ENCODE data around the gene EXOC2. TPM values are rescaled to one million over a fixed set of nuclear protein-coding genes. Genes with fewer than 3 reads are reported as not detected.

The EXOC2 gene, protein sequence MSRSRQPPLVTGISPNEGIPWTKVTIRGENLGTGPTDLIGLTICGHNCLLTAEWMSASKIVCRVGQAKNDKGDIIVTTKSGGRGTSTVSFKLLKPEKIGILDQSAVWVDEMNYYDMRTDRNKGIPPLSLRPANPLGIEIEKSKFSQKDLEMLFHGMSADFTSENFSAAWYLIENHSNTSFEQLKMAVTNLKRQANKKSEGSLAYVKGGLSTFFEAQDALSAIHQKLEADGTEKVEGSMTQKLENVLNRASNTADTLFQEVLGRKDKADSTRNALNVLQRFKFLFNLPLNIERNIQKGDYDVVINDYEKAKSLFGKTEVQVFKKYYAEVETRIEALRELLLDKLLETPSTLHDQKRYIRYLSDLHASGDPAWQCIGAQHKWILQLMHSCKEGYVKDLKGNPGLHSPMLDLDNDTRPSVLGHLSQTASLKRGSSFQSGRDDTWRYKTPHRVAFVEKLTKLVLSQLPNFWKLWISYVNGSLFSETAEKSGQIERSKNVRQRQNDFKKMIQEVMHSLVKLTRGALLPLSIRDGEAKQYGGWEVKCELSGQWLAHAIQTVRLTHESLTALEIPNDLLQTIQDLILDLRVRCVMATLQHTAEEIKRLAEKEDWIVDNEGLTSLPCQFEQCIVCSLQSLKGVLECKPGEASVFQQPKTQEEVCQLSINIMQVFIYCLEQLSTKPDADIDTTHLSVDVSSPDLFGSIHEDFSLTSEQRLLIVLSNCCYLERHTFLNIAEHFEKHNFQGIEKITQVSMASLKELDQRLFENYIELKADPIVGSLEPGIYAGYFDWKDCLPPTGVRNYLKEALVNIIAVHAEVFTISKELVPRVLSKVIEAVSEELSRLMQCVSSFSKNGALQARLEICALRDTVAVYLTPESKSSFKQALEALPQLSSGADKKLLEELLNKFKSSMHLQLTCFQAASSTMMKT
- total RNA-seq (29.9 TPM), polyA plus RNA-seq (11.8 TPM)

DNA sequence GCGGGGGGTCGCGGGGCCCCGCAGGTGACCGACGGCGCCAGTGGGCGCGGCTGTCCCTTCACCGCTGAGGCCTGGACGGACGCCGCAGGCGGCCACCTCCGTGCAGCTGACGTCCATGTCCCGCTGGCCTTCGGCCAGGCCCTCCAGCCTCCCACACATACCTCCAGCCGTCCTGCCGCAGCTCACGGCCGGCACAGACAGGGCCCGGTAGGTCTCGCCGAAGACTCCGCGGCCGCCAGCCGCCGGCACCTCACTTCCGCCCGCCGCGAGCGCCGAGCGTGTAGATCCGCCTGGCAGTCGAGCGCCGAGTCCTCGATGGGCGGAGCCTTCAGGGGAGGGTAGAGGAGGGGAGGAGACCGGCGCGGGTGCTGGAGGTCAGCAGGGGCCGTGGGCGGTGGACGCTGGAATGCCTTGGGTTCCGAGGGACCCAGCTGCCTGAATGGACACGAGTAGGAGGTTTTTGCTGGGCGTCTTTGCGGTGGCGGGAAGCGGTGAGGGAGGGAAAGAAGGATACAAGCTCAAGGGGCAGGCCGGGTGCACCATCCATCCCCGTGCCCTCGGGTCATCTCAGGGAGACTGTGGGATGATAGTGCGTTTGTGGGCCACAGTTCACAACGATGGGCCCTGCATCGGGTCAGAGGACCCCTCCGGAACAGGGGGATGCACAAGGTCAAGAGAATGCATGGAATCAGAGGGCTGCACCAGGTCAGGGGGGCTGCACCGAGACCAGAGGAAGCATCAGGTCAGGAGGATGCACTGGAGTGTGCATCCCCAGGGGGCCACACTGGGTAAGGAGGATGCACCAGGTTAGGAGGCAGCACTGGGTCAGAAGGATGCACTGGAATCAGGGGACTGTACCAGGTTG is at the start of gene EXOC2:
EXOC2 (minus strand) TSS at position 282 of the 865 bp plus-strand sequence. CDS start 55,321 bp downstream, outside the sequence.
- Histone ChIP-seq H3K36me3 (ENCODE audit: insufficient read depth) (no peaks in the 10 kb centered on the region), H3K4me3 (ENCODE audit: low read depth, low read length) (peak within 1 kb of the TSS; percentile 98), H3K27ac (ENCODE audit: low read depth) (peak within 1 kb of the TSS; percentile 62), H3K4me1 (ENCODE audit: insufficient read depth) (no peaks in the 10 kb centered on the region)
- 1% methylated on average over 63 of the region's 63 CpGs for WGBS
- no peak for DNase-seq (ENCODE audit: extremely low spot score)

DNA sequence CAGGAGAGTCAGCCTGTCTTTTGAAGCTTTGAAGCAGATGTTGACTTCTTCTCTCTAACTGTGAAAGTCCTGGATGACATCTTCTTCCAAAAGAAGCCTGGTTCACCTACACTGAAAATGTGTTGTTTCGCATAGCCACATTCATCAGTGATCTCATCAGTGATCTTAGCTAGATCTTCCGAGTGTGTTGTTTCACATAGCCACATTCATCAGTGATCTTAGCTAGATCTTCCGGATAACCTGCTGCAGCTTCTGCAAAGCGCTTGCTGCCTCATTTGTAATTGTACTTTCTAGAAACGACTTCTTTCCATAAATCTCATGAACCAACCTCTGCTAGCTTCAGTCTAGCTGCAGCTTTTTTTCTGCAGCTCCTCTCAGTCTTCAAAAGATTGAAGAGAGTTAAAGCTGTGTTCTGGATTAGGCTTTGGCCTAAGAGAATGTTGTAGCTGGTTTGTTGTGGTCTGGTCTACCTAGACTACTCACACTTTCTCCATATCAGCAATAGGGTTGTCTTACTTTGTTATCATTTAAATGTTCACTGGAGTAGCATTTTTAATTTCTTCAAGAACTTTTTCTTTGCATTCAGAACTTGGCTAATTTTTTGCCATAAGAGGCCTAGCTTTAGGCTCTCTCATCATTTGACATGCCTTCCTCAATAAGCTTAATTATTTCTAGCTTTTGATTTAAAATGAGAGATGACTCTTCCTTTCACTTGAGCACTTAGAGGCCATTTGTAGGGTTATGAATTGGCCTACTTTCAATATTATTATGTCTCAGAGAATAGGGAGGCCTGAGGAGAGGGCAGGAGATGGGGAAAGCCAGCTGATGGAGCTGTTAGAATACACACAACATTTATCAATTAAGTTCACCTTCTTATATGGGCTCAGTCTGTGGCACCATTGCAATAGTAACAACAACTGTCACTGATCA is 48.7 kb upstream of the EXOC2 start:
- no peak overlapping the region for H3K4me3 ChIP-seq (ENCODE audit: low read depth, low read length)
- 89% methylated on average over 5 of the region's 5 CpGs for whole genome bisulfite sequencing
- DNase-seq (ENCODE audit: extremely low spot score), result no peak
- no peaks in the 10 kb centered on the region for H3K4me1 ChIP-seq (ENCODE audit: insufficient read depth)
- H3K36me3 ChIP-seq (ENCODE audit: insufficient read depth), result no peaks in the 10 kb centered on the region
- no peak overlapping the region for H3K27ac ChIP-seq (ENCODE audit: low read depth)

DNA sequence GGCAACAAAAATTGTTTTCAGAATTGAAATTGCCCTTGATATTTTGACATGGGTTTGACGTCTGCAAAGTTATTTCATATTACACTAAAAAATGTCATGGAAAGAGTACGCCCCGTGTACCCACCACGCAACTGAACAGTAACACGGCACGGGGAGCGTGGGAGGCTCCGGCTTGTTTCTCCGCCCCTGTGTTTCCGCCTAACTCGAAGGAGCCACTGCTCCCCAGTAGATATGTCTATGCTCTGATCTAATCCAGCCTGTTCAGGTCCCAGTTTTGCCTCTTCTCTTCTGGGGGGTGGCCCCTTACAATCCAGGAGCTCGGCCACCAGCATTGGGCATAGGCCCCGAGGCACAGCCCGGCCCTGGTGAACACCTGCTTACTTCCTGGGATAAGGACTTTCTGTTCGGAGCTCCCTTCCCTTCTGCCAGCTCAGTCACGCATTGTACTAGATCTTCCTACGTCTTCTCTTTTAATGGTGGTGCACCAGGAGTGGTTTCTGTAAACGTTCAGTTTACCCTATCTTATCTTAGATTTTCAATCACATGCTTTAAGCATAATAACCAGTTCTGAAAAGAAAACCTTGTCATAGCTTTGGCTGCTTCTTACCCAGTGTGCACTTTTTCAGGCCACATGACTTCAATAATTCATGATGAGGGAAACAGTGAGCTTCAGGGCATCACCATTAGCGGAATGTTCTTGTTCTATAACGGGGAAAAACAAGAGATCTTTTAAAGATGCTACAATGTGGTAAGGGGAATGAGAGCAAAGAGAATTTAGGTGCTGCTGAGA is 43.9 kb upstream of the EXOC2 start:
- Histone ChIP-seq H3K27ac (ENCODE audit: low read depth) (no peak overlapping the region), H3K4me3 (ENCODE audit: low read depth, low read length) (no peak overlapping the region), H3K36me3 (ENCODE audit: insufficient read depth) (no peaks in the 10 kb centered on the region), H3K4me1 (ENCODE audit: insufficient read depth) (no peaks in the 10 kb centered on the region)
- no peak for DNase-seq (ENCODE audit: extremely low spot score)
- WGBS, result 77% methylated on average over 20 of the region's 20 CpGs

DNA sequence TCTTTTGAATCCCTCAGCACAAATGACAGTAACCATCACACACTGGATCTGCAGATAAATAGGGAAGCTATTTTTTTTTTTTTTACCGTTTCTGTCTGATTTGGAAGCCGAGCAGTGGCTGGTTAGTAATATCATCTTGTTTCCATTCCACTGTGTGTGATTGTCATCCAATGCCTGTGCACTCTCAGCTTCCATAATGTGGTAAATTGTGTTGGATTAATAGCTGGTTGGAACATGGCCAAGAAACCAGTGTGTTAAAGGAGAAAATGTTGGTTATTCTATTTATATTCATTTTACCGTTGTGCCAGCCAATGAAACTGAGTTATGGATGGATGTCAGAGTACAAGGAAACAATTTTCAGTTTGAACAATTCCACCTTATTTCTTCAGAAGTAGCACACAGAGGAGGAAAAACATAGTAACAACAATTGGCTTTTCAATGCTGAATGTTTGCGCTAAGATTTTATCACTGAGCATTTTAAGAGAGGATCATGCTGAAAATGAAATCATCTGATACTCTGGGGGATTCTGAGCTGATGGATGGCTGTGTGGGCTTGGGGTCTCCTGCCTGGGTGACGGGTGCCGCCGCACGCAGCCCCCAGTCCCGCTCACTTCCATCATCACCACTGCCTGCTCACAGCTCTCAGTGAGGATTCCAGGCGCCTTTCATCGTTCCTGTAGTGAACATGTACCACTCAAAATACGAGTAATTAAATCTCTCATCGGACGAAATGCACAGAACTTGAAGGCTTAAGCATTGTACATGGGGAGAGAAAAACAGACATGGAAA is 40.7 kb upstream of the EXOC2 start:
- H3K4me1 ChIP-seq (ENCODE audit: insufficient read depth), result no peaks in the 10 kb centered on the region
- no peak for DNase-seq (ENCODE audit: extremely low spot score)
- 63% methylated on average over 14 of the region's 14 CpGs for WGBS
- no peak overlapping the region for H3K4me3 ChIP-seq (ENCODE audit: low read depth, low read length)
- no peaks in the 10 kb centered on the region for H3K36me3 ChIP-seq (ENCODE audit: insufficient read depth)
- no peak overlapping the region for H3K27ac ChIP-seq (ENCODE audit: low read depth)

DNA sequence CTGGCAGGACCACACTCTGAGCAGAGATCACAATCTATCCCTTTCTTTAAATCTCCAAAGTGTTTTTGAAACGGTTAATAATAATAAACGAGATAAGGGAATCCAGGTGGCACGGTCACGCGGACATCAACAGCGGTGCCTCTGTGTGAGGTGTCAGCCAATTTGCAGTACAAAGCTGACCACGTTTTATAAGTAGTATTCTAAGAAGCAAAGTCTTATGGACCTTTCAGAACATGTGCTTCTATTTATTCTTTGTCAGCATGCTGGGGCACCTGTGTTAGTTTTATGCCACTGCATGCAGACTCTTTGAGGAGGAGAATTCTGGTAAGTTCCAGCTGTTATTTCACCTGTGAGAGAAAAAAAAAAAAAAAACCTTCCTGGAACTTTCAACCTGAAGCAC is 39.0 kb upstream of the EXOC2 start:
- H3K4me1 ChIP-seq (ENCODE audit: insufficient read depth), result no peaks in the 10 kb centered on the region
- H3K27ac ChIP-seq (ENCODE audit: low read depth), result no peak overlapping the region
- no peak overlapping the region for H3K4me3 ChIP-seq (ENCODE audit: low read depth, low read length)
- DNase-seq (ENCODE audit: extremely low spot score), result no peak
- WGBS, result 40% methylated on average over 7 of the region's 7 CpGs
- no peaks in the 10 kb centered on the region for H3K36me3 ChIP-seq (ENCODE audit: insufficient read depth)

DNA sequence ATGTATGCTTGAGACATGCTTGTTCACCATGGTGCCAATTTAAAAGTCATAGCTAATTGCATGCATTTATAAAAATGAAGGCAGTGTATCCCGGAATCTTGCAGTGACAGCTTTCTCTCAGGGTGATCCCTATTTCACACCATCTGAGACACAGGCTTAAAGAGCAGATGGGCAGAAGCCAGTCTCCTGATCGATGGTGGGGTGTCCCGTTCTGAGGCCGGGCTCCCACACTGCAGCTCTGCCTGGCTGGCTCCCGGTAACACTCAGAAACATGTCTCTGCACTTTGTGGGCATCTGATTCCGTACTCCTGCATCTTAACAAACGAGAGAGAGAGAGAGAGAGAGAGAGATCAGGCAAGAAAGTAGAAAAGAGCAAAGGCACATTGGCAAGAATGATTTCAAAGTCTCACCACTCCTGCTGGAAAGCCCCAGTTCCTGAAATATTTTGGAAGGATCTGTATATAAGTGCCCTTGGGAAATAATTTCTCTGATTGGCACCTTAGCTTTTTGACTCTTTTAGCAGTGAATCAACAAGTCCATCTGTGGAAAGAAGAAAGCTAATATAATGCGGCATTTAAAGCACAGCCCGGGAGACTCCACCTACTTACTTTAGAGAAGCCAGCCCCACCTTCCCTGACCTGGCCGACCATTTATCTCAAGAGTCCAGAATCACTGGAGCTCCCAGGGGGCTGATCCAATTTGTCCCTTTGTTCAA is 36.8 kb upstream of the EXOC2 start:
- Histone ChIP-seq H3K4me3 (ENCODE audit: low read depth, low read length) (no peak overlapping the region), H3K27ac (ENCODE audit: low read depth) (no peak overlapping the region), H3K4me1 (ENCODE audit: insufficient read depth) (no peaks in the 10 kb centered on the region), H3K36me3 (ENCODE audit: insufficient read depth) (no peaks in the 10 kb centered on the region)
- WGBS, result 78% methylated on average over 10 of the region's 10 CpGs
- no peak for DNase-seq (ENCODE audit: extremely low spot score)

DNA sequence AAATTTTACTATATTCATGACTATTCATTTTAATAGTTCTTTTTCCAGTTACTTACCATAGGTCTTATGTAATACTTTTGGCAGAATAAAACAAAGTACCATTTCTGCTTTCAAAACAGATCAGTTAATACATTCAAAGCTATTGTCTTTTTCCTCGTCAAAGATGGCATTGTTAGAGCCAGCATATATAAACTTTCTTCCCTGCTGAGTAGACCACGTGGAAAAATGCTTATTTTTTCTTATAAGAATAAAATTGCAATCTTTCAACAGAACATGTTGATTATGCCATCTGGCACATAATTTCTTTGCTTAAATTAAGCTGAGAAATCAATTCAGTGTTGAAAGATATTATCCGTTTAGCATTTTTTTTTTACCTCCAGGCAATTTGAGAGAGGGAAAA is 34.9 kb upstream of the EXOC2 start:
- 53% methylated on average over 3 of the region's 3 CpGs for WGBS
- H3K4me3 ChIP-seq (ENCODE audit: low read depth, low read length), result no peak overlapping the region
- no peak for DNase-seq (ENCODE audit: extremely low spot score)
- no peaks in the 10 kb centered on the region for H3K36me3 ChIP-seq (ENCODE audit: insufficient read depth)
- no peaks in the 10 kb centered on the region for H3K4me1 ChIP-seq (ENCODE audit: insufficient read depth)
- no peak overlapping the region for H3K27ac ChIP-seq (ENCODE audit: low read depth)

DNA sequence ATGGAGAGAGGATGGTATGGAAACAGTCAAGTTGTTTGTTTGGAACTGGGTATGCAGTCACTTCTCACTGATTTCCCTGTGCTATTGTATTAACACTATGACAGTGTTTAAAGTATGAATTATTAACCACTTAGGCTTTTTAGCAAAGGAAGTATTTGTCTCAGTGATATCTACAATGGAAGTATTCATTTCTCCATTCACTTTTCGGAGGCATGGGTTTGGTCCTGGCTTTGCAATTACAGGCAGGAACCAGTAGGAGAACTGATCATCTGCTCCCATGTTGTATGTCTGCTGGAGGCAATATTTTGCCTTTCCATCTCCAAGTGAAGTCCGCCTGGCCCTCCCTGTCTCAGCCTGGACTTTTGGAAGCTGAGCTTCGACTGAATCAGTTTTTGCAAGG is 30.6 kb upstream of the EXOC2 start:
- Histone ChIP-seq H3K27ac (ENCODE audit: low read depth) (no peak overlapping the region), H3K4me3 (ENCODE audit: low read depth, low read length) (no peak overlapping the region), H3K36me3 (ENCODE audit: insufficient read depth) (no peaks in the 10 kb centered on the region), H3K4me1 (ENCODE audit: insufficient read depth) (no peaks in the 10 kb centered on the region)
- 88% methylated on average over 3 of the region's 3 CpGs for WGBS
- DNase-seq (ENCODE audit: extremely low spot score), result no peak

DNA sequence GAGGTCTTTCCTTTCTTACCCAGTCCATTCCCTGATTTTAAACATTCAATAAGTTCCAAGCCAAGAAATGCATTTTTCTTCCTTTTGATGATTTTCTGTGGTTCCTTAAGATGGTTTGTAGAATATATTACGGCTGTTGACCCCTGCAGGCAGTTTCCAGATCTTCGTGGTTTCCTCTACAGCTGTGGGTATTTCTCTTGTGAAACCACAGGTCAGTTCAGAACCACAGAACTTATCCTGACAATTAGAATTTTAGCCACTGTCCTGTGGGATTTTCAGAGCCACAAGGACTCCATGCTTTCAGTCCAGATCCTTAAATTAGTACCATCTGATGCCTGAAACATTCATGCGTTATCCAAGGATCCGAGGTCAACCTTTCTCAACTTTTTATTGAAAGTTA is 29.7 kb upstream of the EXOC2 start:
- H3K4me3 ChIP-seq (ENCODE audit: low read depth, low read length), result no peak overlapping the region
- no peak overlapping the region for H3K27ac ChIP-seq (ENCODE audit: low read depth)
- H3K4me1 ChIP-seq (ENCODE audit: insufficient read depth), result no peaks in the 10 kb centered on the region
- H3K36me3 ChIP-seq (ENCODE audit: insufficient read depth), result no peaks in the 10 kb centered on the region
- 80% methylated on average over 4 of the region's 4 CpGs for WGBS
- no peak for DNase-seq (ENCODE audit: extremely low spot score)

DNA sequence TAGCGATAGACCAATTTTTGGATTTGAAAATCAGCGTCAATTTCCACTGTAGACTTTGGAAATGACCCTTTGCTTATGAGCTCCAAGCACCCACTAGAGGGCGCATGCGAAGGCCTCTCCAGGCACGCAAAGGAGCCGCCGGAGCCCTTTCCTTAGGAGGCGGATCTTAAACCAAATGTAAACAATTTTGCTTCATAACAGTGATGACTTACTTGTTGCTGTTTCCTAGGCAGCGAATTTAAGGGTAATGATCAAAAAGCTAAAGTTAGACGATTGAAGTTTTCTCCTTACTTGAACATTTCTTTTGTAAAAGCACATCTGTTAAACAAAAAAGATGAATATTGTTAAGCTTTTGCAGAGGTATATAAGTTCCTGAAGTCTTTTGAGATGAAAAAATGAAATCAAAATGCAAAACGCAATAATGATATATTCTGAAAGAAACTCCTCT is 29.2 kb upstream of the EXOC2 start:
- Histone ChIP-seq H3K4me3 (ENCODE audit: low read depth, low read length) (no peak overlapping the region), H3K4me1 (ENCODE audit: insufficient read depth) (no peaks in the 10 kb centered on the region), H3K36me3 (ENCODE audit: insufficient read depth) (no peaks in the 10 kb centered on the region), H3K27ac (ENCODE audit: low read depth) (no peak overlapping the region)
- no peak for DNase-seq (ENCODE audit: extremely low spot score)
- WGBS, result 15% methylated on average over 11 of the region's 11 CpGs

DNA sequence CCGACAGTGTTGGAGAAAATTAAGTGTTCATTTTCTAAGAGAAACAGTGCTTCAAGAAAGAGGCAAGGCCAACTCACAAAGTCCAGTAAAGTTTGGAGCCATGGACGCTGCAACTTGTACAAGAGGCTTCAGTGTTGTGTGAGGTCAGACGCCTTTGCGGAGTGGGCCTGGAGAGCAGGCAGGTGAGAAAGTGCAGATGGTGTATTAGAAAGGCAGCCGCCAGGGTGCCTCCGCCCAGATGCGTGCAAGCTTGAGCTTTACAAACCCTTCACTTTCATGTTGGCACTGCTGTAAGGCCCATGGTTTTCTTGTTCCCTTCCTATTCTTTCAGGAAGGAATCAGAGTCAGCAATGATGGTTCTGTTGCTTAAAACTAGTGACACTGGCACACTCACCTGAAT is 25.4 kb upstream of the EXOC2 start:
- H3K27ac ChIP-seq (ENCODE audit: low read depth), result no peak overlapping the region
- DNase-seq (ENCODE audit: extremely low spot score), result no peak
- 89% methylated on average over 7 of the region's 7 CpGs for WGBS
- no peak overlapping the region for H3K4me3 ChIP-seq (ENCODE audit: low read depth, low read length)
- H3K4me1 ChIP-seq (ENCODE audit: insufficient read depth), result no peaks in the 10 kb centered on the region
- no peaks in the 10 kb centered on the region for H3K36me3 ChIP-seq (ENCODE audit: insufficient read depth)

Measured in urinary bladder (tissue), 4 donors.